ENCODE measurements around the gene ZSWIM3. TPM values are rescaled to one million over a fixed set of nuclear protein-coding genes. Genes with fewer than 3 reads are reported as not detected.
A peak's percentile ranks its signal among the peaks of the same experiment; 100 is the strongest.

Gene ZSWIM3
- total and polyA plus RNA-seq, 2 of the 13 experiments (the other 11 are each of a cell fraction or from before 2014, with no cell fraction given) = 5.2 to 5.8 TPM

GRCh38 chr20:45909336-45909808 is 52.0 kb downstream of the ZSWIM3 start (continued):
- TF ChIP-seq HINFP (CRISPR knock-in tag; IDR thresholded peaks at IDR 0.05; ENCODE audit: low read depth) (no peak), PCBP2 (optimal IDR thresholded peaks at IDR 0.05; ENCODE audit: low read depth, low read length, poor library complexity, severe bottlenecking) (no peak), NFE2L2 (IDR thresholded peaks at IDR 0.05; ENCODE audit: low read length) (no peak), FOXK1 (CRISPR knock-in tag; IDR thresholded peaks at IDR 0.05; ENCODE audit: borderline replicate concordance, low read depth) (no peak; the same call in 1 of the 2 replicates), IRF2 (CRISPR knock-in tag; IDR thresholded peaks at IDR 0.05) (0 out of 2 replicates have a peak, but pooled peaks have one; percentile 63), ZBTB39 (CRISPR knock-in tag; IDR thresholded peaks at IDR 0.05) (no peak), EP300 (IDR thresholded peaks at IDR 0.05; ENCODE audit: low read depth in 2 of 2, low read length in 2 of 2) (peak in 1 of 2 experiments; percentile 57; a peak in 1 of 4 replicates), EP300 (CRISPR knock-in tag; IDR thresholded peaks at IDR 0.05; ENCODE audit: borderline replicate concordance) (peak; percentile 25; the same call in 1 of the 2 replicates), ZNF264 (CRISPR knock-in tag; IDR thresholded peaks at IDR 0.05) (peak; percentile 27; the same call in 1 of the 2 replicates), SAFB2 (CRISPR knock-in tag; IDR thresholded peaks at IDR 0.05; ENCODE audit: borderline replicate concordance, low read depth) (no peak), TOPORS (CRISPR knock-in tag; IDR thresholded peaks at IDR 0.05) (no peak), MLLT10 (CRISPR knock-in tag; IDR thresholded peaks at IDR 0.05) (no peak), ZNF12 (CRISPR knock-in tag; IDR thresholded peaks at IDR 0.05) (no peak), ZFAT (CRISPR knock-in tag; conservative IDR thresholded peaks at IDR 0.05) (no peak), ISL2 (CRISPR knock-in tag; IDR thresholded peaks at IDR 0.05) (peak; percentile 66; the same call in 1 of the 2 replicates), ZUFSP (CRISPR knock-in tag; IDR thresholded peaks at IDR 0.05; ENCODE audit: borderline replicate concordance) (no peak), CCDC6 (CRISPR knock-in tag; IDR thresholded peaks at IDR 0.05) (no peak), FOXK2 (IDR thresholded peaks at IDR 0.05) (no peak), ATAD3A (CRISPR knock-in tag; IDR thresholded peaks at IDR 0.05) (no peak), DMTF1 (CRISPR knock-in tag; IDR thresholded peaks at IDR 0.05) (no peak), FOXO4 (CRISPR knock-in tag; conservative IDR thresholded peaks at IDR 0.05) (0 out of 2 replicates have a peak, but pooled peaks have one; percentile 93), IKZF1 (IDR thresholded peaks at IDR 0.05) (no peak), PCBP1 (IDR thresholded peaks at IDR 0.05; ENCODE audit: borderline replicate concordance, low read depth, low read length) (no peak)

All from HepG2 (cell line).